GM18517 (cell line): ENCODE measurements around the gene EHF.
"Not testable (repeated sequence)": the region's sequence is repeated elsewhere in the genome, so short reads cannot be mapped to it uniquely, and the experiment has no call there.

Experiments
- ATAC-seq: cut with Tn5 transposase; IDR thresholded peaks from one replicate; pipeline ENCODE4 v1.9.1; 2021; ENCODE audit warnings: mild to moderate bottlenecking, moderate library complexity; ENCODE audit not compliant: unreplicated experiment

EHF gene

GRCh38 chr11:34620820-34621792 is at the start of gene EHF:
TSS of gene EHF (plus strand) at chr11:34621093. CDS start at chr11:34642631, 21,538 bp downstream.
- ATAC-seq: no peak

GRCh38 chr11:34573537-34573936 is 47.4 kb upstream of the EHF start:
- no peak for ATAC-seq

DNA sequence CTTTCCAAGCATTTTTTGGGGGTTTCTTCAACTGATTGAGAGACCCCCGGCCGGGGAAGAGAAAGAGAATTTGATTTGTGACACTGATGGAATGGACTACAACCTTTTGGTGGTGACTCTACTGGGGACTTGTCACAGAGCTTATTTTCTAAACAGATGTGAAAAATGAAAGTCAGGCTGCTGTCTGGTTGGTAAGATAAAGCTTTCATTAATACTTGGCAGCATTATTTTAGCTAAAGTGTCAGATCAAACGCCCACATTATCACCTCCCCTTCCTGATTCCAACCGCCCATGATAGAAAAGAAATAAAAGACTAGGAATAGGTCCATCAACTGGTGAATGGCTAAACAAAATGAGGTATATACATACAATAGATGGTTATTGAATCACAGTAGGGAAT is 45.6 kb upstream of the EHF start:
- ATAC-seq: no peak

DNA sequence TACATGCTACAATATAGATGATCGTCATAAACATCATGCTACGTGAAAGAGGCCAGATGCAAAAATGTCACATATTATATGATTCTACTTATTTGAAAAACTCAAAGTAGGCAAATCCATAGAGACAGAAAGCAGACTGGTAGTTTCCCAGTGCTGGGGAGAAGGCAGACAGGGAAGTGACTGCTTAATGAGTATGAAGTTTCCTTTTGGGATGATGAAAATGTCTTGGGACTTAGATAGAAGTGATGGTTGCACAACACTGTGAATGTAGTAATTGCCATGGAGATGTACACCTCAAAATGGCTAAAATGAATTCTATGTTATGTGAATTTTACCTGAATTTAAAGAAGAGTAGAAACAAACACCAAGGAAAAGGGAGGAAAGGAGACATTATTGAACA is 45.2 kb upstream of the EHF start:
- ATAC-seq: no peak

GRCh38 chr11:34576331-34576730 is 44.6 kb upstream of the EHF start:
- ATAC-seq: no peak

DNA sequence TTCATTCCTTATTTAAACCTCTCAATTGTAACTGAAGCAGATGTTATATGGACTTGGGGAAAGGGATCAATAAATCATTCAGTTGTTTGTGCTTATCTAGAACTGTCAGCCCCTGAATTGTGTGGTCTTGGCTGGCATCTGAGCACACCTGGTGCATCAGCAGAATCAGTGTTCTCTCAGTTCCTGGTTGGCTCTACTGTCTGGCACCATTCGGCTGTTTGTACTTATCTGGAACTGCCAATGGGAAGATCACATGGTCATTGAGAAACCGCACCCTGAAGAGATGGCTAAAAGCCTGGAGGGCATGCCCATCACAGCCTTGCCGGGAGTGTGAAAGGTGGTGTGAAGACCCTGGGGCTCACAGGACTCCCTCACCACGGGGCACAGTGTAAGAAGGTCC is 37.1 kb upstream of the EHF start:
- no peak for ATAC-seq

DNA sequence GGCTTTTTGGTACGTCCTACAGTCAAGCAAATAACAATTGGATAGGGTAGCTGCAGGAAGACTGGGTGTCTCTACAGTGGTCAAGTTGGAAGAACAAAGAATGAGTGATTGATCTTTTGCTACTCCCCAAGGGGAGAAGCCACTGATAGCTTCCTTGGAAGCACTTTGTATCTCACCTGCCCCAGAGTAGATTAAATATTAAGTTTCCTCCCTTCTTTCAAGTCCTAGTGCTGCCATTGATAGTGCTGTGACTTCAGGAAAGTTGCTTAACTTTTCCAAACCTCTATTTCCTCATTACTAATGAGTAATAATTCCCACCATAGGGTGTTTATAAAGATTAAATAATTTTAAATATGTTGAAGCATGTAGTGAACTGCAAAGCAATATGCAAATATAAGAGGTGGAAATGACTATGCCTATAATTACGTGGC is 35.6 kb upstream of the EHF start:
- no peak for ATAC-seq

DNA sequence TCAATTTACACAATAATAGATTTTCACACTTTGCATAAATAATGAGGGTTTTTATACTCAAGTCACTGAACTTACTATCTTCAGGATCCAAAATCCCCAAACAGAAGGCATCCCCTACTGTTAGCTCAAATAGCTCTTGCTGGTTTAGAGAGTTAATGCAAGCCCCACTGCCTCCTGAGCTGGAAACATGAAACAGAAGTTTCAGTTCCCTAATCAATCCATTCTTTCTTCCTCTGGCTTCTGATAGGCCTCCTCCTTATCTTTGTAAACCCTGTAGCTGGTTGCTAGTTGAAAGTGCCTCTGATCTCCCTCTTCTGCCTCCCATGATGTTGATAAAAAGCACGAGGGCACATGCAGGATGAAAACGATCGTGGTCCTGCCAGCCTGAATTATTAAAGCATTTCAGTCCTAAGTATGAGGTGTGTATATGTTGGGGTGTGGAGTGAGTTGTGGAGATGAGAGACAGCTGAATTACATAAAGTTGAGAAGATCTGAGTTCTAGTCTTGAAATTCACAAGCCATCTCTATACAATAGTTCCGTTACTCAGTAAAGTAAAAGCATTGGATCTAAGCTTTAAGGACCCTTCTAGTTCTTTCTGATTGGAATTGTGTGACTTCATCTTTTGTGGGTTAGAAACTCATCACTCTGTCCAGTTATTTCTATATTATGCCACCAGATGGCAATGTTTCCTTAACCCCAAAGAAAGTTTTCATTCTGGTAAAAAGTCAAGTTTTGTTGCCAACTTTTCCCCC is 35.0 kb upstream of the EHF start:
- ATAC-seq: peak; percentile 83

DNA sequence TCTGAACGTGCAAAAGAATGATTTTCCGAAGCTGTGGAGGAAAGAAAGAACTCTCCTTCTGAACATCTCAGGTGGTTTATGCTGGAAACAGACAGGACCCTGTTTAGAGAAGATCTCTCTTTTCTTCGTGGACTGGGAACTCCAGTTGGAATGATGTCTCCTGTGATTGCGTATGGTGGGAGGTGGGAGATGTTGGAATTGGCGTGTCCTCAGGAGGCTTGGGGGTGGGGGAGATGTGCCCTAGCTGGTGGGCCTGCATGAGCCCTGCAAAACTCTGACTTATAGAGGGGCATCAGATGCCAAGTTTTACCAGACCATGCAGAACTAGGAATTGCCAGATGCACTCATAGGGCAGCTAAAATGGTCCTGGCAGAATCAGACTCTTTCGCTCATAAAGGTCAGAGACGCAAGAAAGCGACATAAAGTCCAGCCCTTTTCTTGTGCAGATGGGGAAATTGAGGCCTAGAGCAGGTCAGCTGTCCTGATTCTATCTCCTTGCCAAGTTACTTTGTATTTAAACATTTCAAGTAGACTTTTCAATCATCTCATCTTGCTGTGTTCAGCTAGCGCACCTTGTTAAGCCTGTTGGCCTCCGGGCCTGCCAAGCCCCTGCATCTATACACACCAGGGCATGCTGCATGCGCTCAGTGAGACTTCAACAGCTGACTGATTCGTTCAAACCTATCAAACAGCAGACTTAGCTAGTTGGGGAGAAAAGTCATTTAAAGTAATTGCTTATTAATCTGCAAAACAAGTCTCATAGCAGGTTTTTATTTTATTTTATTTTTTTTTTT is 34.2 kb upstream of the EHF start:
- ATAC-seq: no peak

DNA sequence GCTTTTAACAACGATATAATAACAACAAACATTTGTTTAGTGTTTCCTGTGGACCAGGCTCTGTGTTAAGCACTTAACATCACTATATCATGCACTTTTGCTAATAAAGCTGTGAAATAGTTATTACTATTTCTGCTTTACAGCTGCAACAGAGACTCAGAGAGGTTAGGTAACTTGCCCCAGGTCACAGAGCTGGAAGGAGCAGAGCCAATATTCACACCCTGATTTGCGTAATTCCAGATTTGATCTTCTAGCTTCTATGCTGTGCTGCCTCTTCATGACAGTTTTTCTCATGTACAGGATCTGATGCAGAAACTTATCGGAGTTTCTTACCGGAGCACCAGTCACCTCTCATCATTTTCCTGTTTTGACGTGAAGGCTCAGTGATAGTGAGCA is 33.6 kb upstream of the EHF start:
- no peak for ATAC-seq

DNA sequence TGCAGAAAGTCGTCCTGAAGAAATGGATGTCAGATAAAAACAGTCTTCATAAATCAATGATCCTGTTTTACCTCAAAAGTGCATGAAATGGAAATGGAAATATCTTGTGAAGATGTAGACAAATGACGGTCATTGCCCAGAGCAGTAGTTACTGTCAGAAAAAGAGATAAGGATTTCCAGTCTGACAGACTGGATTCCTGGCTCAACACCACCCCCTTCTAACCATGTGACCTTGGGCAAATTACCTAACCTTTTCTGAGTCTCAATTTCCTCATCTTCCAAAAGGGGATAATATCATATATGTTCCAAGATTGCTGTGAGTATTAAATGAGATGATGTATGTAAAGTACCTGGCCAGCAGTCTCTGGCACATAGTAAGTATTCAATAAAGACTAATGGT is 32.9 kb upstream of the EHF start:
- no peak for ATAC-seq

- no peak for ATAC-seq
Observed at GRCh38 chr11:34588701-34589100, 32.2 kb upstream of the EHF start.

DNA sequence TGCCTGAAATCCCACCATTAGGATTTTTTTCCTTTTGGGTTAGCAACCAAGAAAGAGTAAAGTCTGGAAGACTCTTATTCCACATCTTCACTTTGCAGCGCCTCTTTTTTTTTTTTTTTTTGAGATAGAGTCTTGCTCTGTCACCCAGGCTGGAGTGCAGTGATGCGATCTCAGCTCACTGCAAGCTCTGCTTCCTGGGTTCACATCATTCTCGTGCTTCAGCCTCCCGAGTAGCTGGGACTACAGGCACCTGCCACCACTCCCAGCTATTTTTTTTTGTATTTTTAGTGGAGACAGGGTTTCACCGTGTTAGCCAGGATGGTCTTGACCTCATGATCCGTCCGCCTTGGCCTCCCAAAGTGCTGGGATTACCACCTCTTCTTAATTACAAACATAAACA is 31.7 kb upstream of the EHF start:
- not testable (repeated sequence) for ATAC-seq

- ATAC-seq: no peak
Observed at GRCh38 chr11:34593085-34593484, 27.8 kb upstream of the EHF start.

GRCh38 chr11:34594603-34595002 is 26.3 kb upstream of the EHF start:
- ATAC-seq: no peak

DNA sequence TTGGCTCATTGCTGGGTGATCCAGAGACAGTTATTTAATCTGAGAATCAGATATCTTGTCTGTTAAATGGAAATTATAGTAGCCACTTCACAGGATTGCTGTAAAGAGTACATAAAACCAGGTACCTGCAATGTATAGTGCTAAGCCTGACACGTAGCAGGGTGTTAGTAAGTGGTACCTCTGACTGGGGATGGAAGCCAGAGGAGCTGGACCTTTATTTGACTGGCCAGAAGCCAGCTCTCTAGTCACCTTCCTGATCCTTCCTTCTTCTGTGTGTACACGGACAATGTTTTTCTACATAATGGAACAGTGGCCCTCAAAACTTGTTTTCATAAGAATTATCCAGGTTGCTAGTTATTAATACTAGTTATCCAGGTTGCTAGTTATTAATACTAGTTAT is 25.5 kb upstream of the EHF start:
- ATAC-seq: no peak

GRCh38 chr11:34595960-34596644 is 24.8 kb upstream of the EHF start:
- ATAC-seq: no peak

DNA sequence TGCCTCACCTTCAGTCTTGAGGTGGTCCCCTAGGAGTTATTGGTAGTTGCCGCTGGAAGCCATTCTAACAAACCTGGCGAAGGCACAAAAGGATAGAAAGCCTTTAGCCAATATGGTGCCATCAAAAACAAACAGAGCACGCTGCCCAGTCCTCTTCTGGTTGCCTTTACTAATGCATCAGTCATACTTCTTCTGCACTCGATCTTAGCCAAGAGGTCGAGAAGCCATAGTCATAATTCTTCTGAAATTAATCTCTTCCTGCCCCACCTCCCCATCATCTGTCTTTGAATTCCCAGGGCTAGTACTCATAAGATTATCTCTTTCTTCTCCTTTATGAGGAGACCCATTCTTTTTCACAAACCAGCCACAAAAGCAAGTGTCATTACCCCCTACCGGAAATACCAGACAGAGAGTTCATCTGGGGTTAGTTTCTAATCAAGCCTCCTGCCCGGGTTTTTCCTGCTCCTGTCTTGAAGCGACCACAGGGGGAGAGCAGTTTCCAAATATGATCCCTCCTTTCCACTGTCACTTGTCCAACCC is 21.4 kb upstream of the EHF start:
- ATAC-seq: no peak

DNA sequence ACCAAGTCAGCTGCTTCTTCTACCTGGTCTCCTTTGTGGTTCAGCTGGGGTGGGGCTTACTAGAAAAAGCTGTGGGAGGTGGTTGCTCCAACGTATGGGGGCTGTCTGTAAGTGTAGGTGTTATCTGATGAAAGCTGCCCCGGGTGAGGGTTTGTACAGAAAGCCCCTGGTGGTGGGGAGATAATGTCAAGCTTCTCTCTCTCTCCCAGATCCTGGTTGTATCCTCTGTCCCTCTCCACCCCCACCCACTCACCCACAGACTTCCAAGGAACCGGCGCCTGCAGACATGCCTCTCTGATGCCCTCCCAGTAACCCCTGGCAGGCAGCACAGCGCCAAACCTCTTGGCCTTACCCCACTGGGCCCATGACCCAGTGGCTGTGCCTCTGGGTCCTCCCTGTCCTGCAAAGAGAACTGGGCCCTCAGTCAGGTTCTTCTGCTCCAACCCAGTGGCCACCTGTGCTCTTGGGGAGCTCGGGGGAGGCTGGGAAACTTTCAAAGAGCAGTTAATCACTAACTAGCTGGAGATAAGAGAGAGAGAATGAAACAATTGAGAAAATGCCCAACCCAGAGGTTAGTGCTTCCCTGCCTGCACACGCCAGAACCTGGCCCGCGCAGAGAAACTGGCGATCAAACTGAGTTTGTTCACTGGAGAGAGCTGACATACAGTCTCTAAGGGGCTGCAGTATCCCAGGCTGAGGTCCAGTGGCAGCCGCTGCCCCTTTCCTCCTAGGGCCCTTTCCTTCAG is 20.4 kb upstream of the EHF start:
- ATAC-seq: no peak

DNA sequence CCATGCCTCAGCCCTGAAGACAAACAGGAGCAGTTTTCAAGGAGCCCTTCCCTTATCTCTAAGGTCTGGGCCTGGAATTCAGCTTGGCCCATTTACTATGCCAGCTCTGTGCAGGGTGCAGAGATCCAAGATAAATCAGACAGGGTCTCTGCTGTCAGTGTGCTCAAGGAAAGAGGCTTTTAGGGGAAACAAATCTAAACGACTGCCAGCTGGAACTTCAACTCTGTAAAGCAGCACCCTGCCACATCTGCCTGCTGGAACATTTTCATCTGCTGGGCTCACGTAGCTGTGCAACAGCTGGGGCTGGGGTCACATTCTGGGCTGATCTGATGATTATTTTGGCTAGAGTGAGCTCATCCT is 19.8 kb upstream of the EHF start:
- no peak for ATAC-seq
